HEK293 (cell line): ENCODE measurements around the gene SLBP.

Experiments used
- CTCF ChIP-seq: fragments of 450-650 bp; formaldehyde crosslinking; IDR thresholded peaks from 2 replicates; pipeline ENCODE4 v1.5.1; 2016; ENCODE audit warnings: missing biosample characterization, missing genetic modification characterization
- GLI4 ChIP-seq: fragments of 450-650 bp; formaldehyde crosslinking; IDR thresholded peaks from 2 replicates; pipeline ENCODE4 v1.5.1; 2016; ENCODE audit warnings: missing biosample characterization, missing genetic modification characterization
- KLF10 ChIP-seq: fragments of 450-650 bp; IDR thresholded peaks from 2 replicates; pipeline ENCODE4 v1.5.1; 2018; ENCODE audit warnings: missing biosample characterization, mild to moderate bottlenecking, missing genetic modification characterization
- MZF1 ChIP-seq: fragments of 450-650 bp; formaldehyde crosslinking; IDR thresholded peaks from 2 replicates; pipeline ENCODE4 v1.5.1; 2017; ENCODE audit warnings: missing biosample characterization, missing genetic modification characterization, borderline replicate concordance
- SCRT1 ChIP-seq: fragments of 450-650 bp; formaldehyde crosslinking; IDR thresholded peaks from 2 replicates; pipeline ENCODE4 v1.5.1; 2016; ENCODE audit warnings: missing biosample characterization, missing genetic modification characterization, borderline replicate concordance
- ZBTB21 ChIP-seq: fragments of 450-650 bp; formaldehyde crosslinking; IDR thresholded peaks from 2 replicates; pipeline ENCODE4 v1.5.1; 2017; ENCODE audit warnings: missing biosample characterization, missing genetic modification characterization
- ZNF629 ChIP-seq: fragments of 450-650 bp; formaldehyde crosslinking; IDR thresholded peaks from 2 replicates; pipeline ENCODE4 v1.5.1; 2017; ENCODE audit warnings: missing biosample characterization, missing genetic modification characterization
- TF ChIP-seq, protein P1 (sequence below): sonication (generic); formaldehyde crosslinking; IDR thresholded peaks from 2 replicates; pipeline ENCODE4 v1.8.1; 2022; ENCODE audit warnings: mild to moderate bottlenecking, moderate library complexity, missing genetic modification reagents
- TF ChIP-seq, protein P2 (sequence below): fragments of 450-650 bp; formaldehyde crosslinking; IDR thresholded peaks from 2 replicates; pipeline ENCODE4 v1.5.1; 2016; ENCODE audit warnings: missing biosample characterization, missing genetic modification characterization, low read depth

- TF ChIP-seq KLF10 (tag by site-specific recombination): no peak
- TF ChIP-seq GLI4 (tag by site-specific recombination): no peak
- TF ChIP-seq CTCF: no peak
- no peak for TF ChIP-seq MZF1 (tag by site-specific recombination)
- TF ChIP-seq, protein P1, sequence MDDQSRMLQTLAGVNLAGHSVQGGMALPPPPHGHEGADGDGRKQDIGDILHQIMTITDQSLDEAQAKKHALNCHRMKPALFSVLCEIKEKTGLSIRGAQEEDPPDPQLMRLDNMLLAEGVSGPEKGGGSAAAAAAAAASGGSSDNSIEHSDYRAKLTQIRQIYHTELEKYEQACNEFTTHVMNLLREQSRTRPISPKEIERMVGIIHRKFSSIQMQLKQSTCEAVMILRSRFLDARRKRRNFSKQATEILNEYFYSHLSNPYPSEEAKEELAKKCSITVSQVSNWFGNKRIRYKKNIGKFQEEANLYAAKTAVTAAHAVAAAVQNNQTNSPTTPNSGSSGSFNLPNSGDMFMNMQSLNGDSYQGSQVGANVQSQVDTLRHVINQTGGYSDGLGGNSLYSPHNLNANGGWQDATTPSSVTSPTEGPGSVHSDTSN (CRISPR knock-in tag): no peak
- TF ChIP-seq, protein P2, sequence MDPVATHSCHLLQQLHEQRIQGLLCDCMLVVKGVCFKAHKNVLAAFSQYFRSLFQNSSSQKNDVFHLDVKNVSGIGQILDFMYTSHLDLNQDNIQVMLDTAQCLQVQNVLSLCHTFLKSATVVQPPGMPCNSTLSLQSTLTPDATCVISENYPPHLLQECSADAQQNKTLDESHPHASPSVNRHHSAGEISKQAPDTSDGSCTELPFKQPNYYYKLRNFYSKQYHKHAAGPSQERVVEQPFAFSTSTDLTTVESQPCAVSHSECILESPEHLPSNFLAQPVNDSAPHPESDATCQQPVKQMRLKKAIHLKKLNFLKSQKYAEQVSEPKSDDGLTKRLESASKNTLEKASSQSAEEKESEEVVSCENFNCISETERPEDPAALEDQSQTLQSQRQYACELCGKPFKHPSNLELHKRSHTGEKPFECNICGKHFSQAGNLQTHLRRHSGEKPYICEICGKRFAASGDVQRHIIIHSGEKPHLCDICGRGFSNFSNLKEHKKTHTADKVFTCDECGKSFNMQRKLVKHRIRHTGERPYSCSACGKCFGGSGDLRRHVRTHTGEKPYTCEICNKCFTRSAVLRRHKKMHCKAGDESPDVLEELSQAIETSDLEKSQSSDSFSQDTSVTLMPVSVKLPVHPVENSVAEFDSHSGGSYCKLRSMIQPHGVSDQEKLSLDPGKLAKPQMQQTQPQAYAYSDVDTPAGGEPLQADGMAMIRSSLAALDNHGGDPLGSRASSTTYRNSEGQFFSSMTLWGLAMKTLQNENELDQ (tag by site-specific recombination): no peak
- no peak for TF ChIP-seq ZBTB21
- no peak for TF ChIP-seq ZNF629
- no peak for TF ChIP-seq SCRT1 (tag by site-specific recombination)
Measured at GRCh38 chr4:1678244-1678643, 33.9 kb downstream of the SLBP start.
